ENCODE measurements around the gene FRMD1.

Gene FRMD1

DNA sequence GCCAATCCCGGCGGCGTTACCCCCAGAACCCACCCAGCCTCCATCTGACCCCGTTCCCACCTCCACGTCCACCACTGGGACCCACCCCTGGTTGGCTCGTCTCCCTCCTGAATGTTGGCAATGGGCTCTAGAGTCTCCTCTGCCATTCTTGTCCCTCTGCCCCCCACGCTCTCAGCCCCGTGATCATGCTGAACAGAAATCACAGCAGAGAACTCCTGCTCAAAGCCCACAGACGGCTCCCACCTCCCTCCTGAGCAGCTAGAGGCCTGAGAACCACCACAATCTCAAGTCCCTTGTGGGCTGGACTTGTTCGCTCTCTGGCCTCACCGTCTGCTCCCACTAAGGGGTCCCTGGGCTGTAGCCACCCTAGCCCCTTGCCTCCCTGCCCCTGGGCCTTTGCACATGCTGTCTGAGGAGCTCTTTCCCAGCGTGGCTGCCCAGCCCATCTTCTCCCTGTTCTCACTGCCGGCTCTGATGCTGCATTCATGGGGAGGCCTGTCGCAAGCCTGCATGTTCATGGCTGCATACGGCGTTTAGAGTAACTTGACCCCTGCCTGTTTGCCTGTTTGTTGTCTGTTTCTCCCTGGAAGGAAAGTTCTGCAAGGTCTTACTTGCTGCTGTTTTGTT lies 11.2 kb upstream of the FRMD1 start:
- TF ChIP-seq CEBPB (IDR thresholded peaks at IDR 0.05) (no peak), TEAD4 (IDR thresholded peaks at IDR 0.05) (no peak), RAD21 (IDR thresholded peaks at IDR 0.05; ENCODE audit: low read depth) (no peak)
- TF ChIP-seq, protein P1, sequence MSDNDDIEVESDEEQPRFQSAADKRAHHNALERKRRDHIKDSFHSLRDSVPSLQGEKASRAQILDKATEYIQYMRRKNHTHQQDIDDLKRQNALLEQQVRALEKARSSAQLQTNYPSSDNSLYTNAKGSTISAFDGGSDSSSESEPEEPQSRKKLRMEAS (IDR thresholded peaks at IDR 0.05): no peak
- TF ChIP-seq, protein P2, sequence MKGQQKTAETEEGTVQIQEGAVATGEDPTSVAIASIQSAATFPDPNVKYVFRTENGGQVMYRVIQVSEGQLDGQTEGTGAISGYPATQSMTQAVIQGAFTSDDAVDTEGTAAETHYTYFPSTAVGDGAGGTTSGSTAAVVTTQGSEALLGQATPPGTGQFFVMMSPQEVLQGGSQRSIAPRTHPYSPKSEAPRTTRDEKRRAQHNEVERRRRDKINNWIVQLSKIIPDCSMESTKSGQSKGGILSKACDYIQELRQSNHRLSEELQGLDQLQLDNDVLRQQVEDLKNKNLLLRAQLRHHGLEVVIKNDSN (IDR thresholded peaks at IDR 0.05): no peak

DNA sequence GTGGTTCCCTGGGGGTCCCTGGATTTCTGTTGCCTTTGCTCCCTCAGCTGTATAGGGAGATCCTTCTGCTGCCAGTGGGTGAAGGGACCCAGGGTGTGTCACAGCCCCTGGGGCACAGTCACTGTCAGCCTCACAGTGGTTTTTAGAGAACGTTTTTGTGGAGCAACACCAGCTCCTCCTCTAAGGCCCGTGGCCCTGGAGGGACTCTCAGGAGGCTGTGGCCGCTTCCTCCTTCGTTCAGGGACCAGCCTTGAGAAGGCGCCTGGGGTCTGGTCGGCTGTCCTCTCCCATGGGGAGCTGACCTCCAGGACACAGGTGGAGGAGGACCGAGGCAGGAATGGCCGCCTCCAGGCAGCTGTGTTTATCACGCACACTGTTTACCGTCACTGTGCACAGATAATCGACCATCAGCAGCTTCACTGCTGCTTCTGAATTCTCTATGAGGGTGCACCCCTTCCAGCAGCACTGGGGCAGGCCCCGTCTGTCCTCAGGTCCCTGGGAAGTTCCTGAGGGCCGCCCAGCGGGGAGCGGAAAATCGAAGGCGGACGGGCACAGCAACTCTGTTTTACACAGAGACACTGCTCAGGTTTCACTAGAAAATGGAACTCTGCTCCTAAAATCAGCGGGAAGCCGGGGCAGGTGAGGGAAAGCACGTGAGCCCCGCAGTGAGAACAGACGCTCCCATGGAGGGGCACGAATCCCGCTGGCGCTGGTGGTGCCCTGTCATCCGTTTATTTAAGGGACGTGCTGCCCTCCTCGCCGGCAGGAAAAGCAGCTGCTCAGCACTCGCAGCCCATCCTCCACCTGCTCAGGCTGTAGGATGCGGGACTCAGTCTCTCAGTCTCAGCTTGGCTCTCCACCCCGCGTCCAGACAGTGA lies 10.4 kb upstream of the FRMD1 start:
- TF ChIP-seq ZBTB7A (IDR thresholded peaks at IDR 0.05; ENCODE audit: low read depth): no peak
- TF ChIP-seq, protein P1 (IDR thresholded peaks at IDR 0.05): peak; percentile 67
- TF ChIP-seq EGR1 (IDR thresholded peaks at IDR 0.05): no peak
- no peak for TF ChIP-seq TEAD4 (IDR thresholded peaks at IDR 0.05)
- TF ChIP-seq CEBPB (IDR thresholded peaks at IDR 0.05): no peak
- no peak for TF ChIP-seq RAD21 (IDR thresholded peaks at IDR 0.05; ENCODE audit: low read depth)
- TF ChIP-seq FOXM1 (IDR thresholded peaks at IDR 0.05; ENCODE audit: borderline replicate concordance, low read depth): no peak
- TF ChIP-seq TAF1 (IDR thresholded peaks at IDR 0.05; ENCODE audit: low read depth): no peak
- TF ChIP-seq, protein P3, sequence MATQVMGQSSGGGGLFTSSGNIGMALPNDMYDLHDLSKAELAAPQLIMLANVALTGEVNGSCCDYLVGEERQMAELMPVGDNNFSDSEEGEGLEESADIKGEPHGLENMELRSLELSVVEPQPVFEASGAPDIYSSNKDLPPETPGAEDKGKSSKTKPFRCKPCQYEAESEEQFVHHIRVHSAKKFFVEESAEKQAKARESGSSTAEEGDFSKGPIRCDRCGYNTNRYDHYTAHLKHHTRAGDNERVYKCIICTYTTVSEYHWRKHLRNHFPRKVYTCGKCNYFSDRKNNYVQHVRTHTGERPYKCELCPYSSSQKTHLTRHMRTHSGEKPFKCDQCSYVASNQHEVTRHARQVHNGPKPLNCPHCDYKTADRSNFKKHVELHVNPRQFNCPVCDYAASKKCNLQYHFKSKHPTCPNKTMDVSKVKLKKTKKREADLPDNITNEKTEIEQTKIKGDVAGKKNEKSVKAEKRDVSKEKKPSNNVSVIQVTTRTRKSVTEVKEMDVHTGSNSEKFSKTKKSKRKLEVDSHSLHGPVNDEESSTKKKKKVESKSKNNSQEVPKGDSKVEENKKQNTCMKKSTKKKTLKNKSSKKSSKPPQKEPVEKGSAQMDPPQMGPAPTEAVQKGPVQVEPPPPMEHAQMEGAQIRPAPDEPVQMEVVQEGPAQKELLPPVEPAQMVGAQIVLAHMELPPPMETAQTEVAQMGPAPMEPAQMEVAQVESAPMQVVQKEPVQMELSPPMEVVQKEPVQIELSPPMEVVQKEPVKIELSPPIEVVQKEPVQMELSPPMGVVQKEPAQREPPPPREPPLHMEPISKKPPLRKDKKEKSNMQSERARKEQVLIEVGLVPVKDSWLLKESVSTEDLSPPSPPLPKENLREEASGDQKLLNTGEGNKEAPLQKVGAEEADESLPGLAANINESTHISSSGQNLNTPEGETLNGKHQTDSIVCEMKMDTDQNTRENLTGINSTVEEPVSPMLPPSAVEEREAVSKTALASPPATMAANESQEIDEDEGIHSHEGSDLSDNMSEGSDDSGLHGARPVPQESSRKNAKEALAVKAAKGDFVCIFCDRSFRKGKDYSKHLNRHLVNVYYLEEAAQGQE (IDR thresholded peaks at IDR 0.05; ENCODE audit: low read depth): no peak
- peak; percentile 30; the same call in 1 of the 2 replicates for TF ChIP-seq EP300 (IDR thresholded peaks at IDR 0.05; ENCODE audit: borderline replicate concordance)
- no peak for TF ChIP-seq CREB1 (IDR thresholded peaks at IDR 0.05; ENCODE audit: low read depth)
- TF ChIP-seq YY1 (IDR thresholded peaks at IDR 0.05; ENCODE audit: low read depth): no peak
- TF ChIP-seq TCF12 (IDR thresholded peaks at IDR 0.05; ENCODE audit: low read depth): peak; percentile 68
- TF ChIP-seq, protein P2 (IDR thresholded peaks at IDR 0.05): 0 out of 2 replicates have a peak, but pooled peaks have one; percentile 49
- TF ChIP-seq NFIC (IDR thresholded peaks at IDR 0.05): no peak

- TF ChIP-seq EGR1 (IDR thresholded peaks at IDR 0.05) (no peak), TAF1 (IDR thresholded peaks at IDR 0.05; ENCODE audit: low read depth) (no peak), TCF12 (IDR thresholded peaks at IDR 0.05; ENCODE audit: low read depth) (no peak), CREB1 (IDR thresholded peaks at IDR 0.05; ENCODE audit: low read depth) (no peak), CEBPB (IDR thresholded peaks at IDR 0.05) (no peak), RAD21 (IDR thresholded peaks at IDR 0.05; ENCODE audit: low read depth) (no peak)
- TF ChIP-seq, protein P2 (IDR thresholded peaks at IDR 0.05): no peak
- TF ChIP-seq, protein P3 (IDR thresholded peaks at IDR 0.05; ENCODE audit: low read depth): no peak
Observed at GRCh38 chr6:168088161-168089053, 9.4 kb upstream of the FRMD1 start.

GRCh38 chr6:168087436-168088160 lies 8.6 kb upstream of the FRMD1 start:
- TF ChIP-seq CREB1 (IDR thresholded peaks at IDR 0.05; ENCODE audit: low read depth): no peak

Data from Ishikawa (cell line).